Spinal cord (tissue), 10 donors: ENCODE data around the gene ZNF133. TPM values are rescaled to one million over a fixed set of nuclear protein-coding genes. Genes with fewer than 3 reads are reported as not detected.

Experiments used
- DNase-seq, 6 donors: peaks; one replicate each; pipeline versions ENCODE4 v3.0.0 to v3.0.0-alpha.2; 2013 to 2015; ENCODE audit warnings: low spot score in 6 of 6, low read depth in 4 of 6
- H3K27ac ChIP-seq: one replicate; pipeline ENCODE4 v1.5.1; 2013; ENCODE audit warnings: low read depth, low read length, control low read depth
- H3K27me3 ChIP-seq: one replicate; pipeline ENCODE4 v1.6.1; 2013; ENCODE audit warnings: low read length; ENCODE audit not compliant: control insufficient read depth, insufficient read depth
- H3K36me3 ChIP-seq: one replicate; pipeline ENCODE4 v1.6.1; 2013; ENCODE audit warnings: low read length; ENCODE audit not compliant: control insufficient read depth, insufficient read depth
- H3K4me1 ChIP-seq: one replicate; pipeline ENCODE4 v1.6.1; 2013; ENCODE audit warnings: low read length; ENCODE audit not compliant: control insufficient read depth, insufficient read depth
- H3K4me3 ChIP-seq: one replicate; pipeline ENCODE4 v1.5.1; 2013; ENCODE audit warnings: low read depth, low read length, control low read depth
- H3K9me3 ChIP-seq: one replicate; pipeline ENCODE4 v1.6.1; 2013; ENCODE audit warnings: low read length; ENCODE audit not compliant: control insufficient read depth, insufficient read depth
- WGBS: methylation state at CpG from one replicate; pipeline ENCODE4 v1.1.5; 2013; ENCODE audit warnings: missing lambda C conversion rate; ENCODE audit not compliant: insufficient coverage; 5-methylcytosine and 5-hydroxymethylcytosine counted together
- polyA plus RNA-seq, 2 donors: library from polyadenylated mRNA; unstranded; fragments of 120-200 nt; gene quantifications; one replicate each; pipeline ENCODE4 v1.2.1, GENCODE V29; 2013; ENCODE audit not compliant: insufficient read length in 2 of 2
- total RNA-seq, 2 donors: library from RNA; depleted of rRNA in 1 of 2; stranded (reverse); fragments of 120-200 nt in 1 of 2; fragments of >200 nt in 1 of 2; gene quantifications; one replicate each; pipeline versions ENCODE4 v1.2.3 to v1.2.4, GENCODE V29; 2013 to 2014
- donor health status: healthy.

Gene ZNF133
- total and polyA plus RNA-seq, 4 donors = 24.2 to 36.4 (median 28.6) TPM

- H3K4me3 ChIP-seq = no peak overlapping the region
- peaks cover 13% of the 10 kb centered on the region for H3K27me3 ChIP-seq
- H3K4me1 ChIP-seq = no peaks in the 10 kb centered on the region
- peak in 5 of 6 donors; percentile 15 to 77 (median 32) for DNase-seq
- H3K27ac ChIP-seq = no peak overlapping the region
- 17% methylated on average over 12 of the region's 12 CpGs for WGBS
- no peaks in the 10 kb centered on the region for H3K36me3 ChIP-seq
- H3K9me3 ChIP-seq = no peaks in the 10 kb centered on the region
Measured at GRCh38 chr20:18276821-18277220, 11.5 kb upstream of the ZNF133 start.

- H3K9me3 ChIP-seq = no peaks in the 10 kb centered on the region
- DNase-seq = no peak
- no peaks in the 10 kb centered on the region for H3K36me3 ChIP-seq
- H3K4me1 ChIP-seq = no peaks in the 10 kb centered on the region
- peaks cover 20% of the 10 kb centered on the region for H3K27me3 ChIP-seq
- no CpG with 5 or more reads among the region's 2 CpGs for WGBS
- H3K27ac ChIP-seq = no peak overlapping the region
- no peak overlapping the region for H3K4me3 ChIP-seq
Measured at GRCh38 chr20:18279242-18279641, 9.1 kb upstream of the ZNF133 start.

GRCh38 chr20:18284805-18285533, 3.4 kb upstream of the ZNF133 start:
- Histone ChIP-seq H3K27me3 (peaks cover 12% of the 10 kb centered on the region), H3K9me3 (no peaks in the 10 kb centered on the region), H3K4me1 (peaks cover 10% of the 10 kb centered on the region), H3K36me3 (no peaks in the 10 kb centered on the region), H3K27ac (no peak overlapping the region), H3K4me3 (no peak overlapping the region)
- 100% methylated on average over 1 of the region's 3 CpGs for WGBS
- DNase-seq = peak in 1 of 6 donors; percentile 4

- Histone ChIP-seq H3K4me1 (peaks cover 10% of the 10 kb centered on the region), H3K9me3 (no peaks in the 10 kb centered on the region), H3K4me3 (peak overlapping the region; percentile 90), H3K27me3 (peaks cover 4% of the 10 kb centered on the region), H3K27ac (peak overlapping the region; percentile 93), H3K36me3 (peaks cover 3% of the 10 kb centered on the region)
- 4% methylated on average over 11 of the region's 11 CpGs for WGBS
- DNase-seq = no peak
Measured at GRCh38 chr20:18287546-18287914, 797 bp upstream of the ZNF133 start.

- peak overlapping the region; percentile 93 for H3K27ac ChIP-seq
- H3K4me1 ChIP-seq = peaks cover 10% of the 10 kb centered on the region
- H3K4me3 ChIP-seq = peak overlapping the region; percentile 90
- H3K9me3 ChIP-seq = peaks cover 2% of the 10 kb centered on the region
- 7% methylated on average over 19 of the region's 19 CpGs for whole genome bisulfite sequencing
- peak in 1 of 6 donors; percentile 6 for DNase-seq
- H3K27me3 ChIP-seq = no peaks in the 10 kb centered on the region
- H3K36me3 ChIP-seq = peaks cover 11% of the 10 kb centered on the region
Measured at GRCh38 chr20:18288749-18289267, 481 bp downstream of the ZNF133 start.

- 81% methylated on average over 4 of the region's 6 CpGs for WGBS
- no peaks in the 10 kb centered on the region for H3K27me3 ChIP-seq
- no peak overlapping the region for H3K27ac ChIP-seq
- H3K9me3 ChIP-seq = peaks cover 6% of the 10 kb centered on the region
- H3K4me3 ChIP-seq = peak overlapping the region; percentile 90
- peaks cover 11% of the 10 kb centered on the region for H3K36me3 ChIP-seq
- H3K4me1 ChIP-seq = peaks cover 10% of the 10 kb centered on the region
- no peak for DNase-seq
Measured at GRCh38 chr20:18289306-18289705, 979 bp downstream of the ZNF133 start.

- H3K36me3 ChIP-seq = no peaks in the 10 kb centered on the region
- DNase-seq = no peak
- no peaks in the 10 kb centered on the region for H3K4me1 ChIP-seq
- peaks cover 20% of the 10 kb centered on the region for H3K9me3 ChIP-seq
- no peaks in the 10 kb centered on the region for H3K27me3 ChIP-seq
- no CpG with 5 or more reads among the region's 3 CpGs for WGBS
- H3K4me3 ChIP-seq = no peak overlapping the region
- no peak overlapping the region for H3K27ac ChIP-seq
Measured at GRCh38 chr20:18299364-18299763, 11.0 kb downstream of the ZNF133 start.

- Histone ChIP-seq H3K4me1 (no peaks in the 10 kb centered on the region), H3K27me3 (no peaks in the 10 kb centered on the region), H3K4me3 (no peak overlapping the region), H3K27ac (no peak overlapping the region), H3K9me3 (peaks cover 7% of the 10 kb centered on the region), H3K36me3 (peaks cover 3% of the 10 kb centered on the region)
- DNase-seq = no peak
- no CpG with 5 or more reads among the region's 1 CpG for WGBS
Measured at GRCh38 chr20:18304618-18305017, 16.3 kb downstream of the ZNF133 start.

GRCh38 chr20:18307301-18307700, 19.0 kb downstream of the ZNF133 start:
- peaks cover 3% of the 10 kb centered on the region for H3K36me3 ChIP-seq
- H3K4me3 ChIP-seq = no peak overlapping the region
- WGBS = no CpG with 5 or more reads among the region's 3 CpGs
- no peak overlapping the region for H3K27ac ChIP-seq
- no peak for DNase-seq
- no peaks in the 10 kb centered on the region for H3K9me3 ChIP-seq
- H3K27me3 ChIP-seq = no peaks in the 10 kb centered on the region
- H3K4me1 ChIP-seq = no peaks in the 10 kb centered on the region

- H3K36me3 ChIP-seq = peaks cover 6% of the 10 kb centered on the region
- no peaks in the 10 kb centered on the region for H3K9me3 ChIP-seq
- H3K27me3 ChIP-seq = no peaks in the 10 kb centered on the region
- no peak overlapping the region for H3K4me3 ChIP-seq
- no peak for DNase-seq
- WGBS = no CpG with 5 or more reads among the region's 5 CpGs
- H3K27ac ChIP-seq = no peak overlapping the region
- no peaks in the 10 kb centered on the region for H3K4me1 ChIP-seq
Measured at GRCh38 chr20:18310051-18310450, 21.7 kb downstream of the ZNF133 start.
